PC-3 (cell line): ENCODE measurements around the gene POLR2H. TPM values are rescaled to one million over a fixed set of nuclear protein-coding genes. Genes with fewer than 3 reads are reported as not detected.

Experiments
- ATAC-seq: fragments of 200-7000 bp; cut with Tn5 transposase; 2 replicates; pipeline ENCODE4 v1.9.1; 2020; ENCODE audit warnings: mild to moderate bottlenecking, moderate library complexity
- BruUV-seq: library from RNA; stranded (reverse); fragments of 400-500 nt; replicated peaks from 2 replicates; lab custom pipeline; 2021; lab: Mats Ljungman, UMichigan
- CTCF ChIA-PET: fragments of 300-600 bp; sonication (Branson Sonifier 250); formaldehyde crosslinking; loops from one replicate; lab custom pipeline; 2022; ENCODE audit warnings: antibody characterized with exemption; lab: Charles Lee
- POLR2A ChIA-PET: fragments of 300-600 bp; sonication (Branson Sonifier 250); formaldehyde crosslinking; loops from one replicate; lab custom pipeline; 2022; ENCODE audit warnings: antibody characterized with exemption; ENCODE audit not compliant: unreplicated experiment; lab: Charles Lee
- DNase-seq: peaks from one replicate; pipeline ENCODE4 v3.0.0-alpha.2; 2015
- H2AFZ ChIP-seq: fragments of 300-600 bp; sonication (generic); 2 replicates; pipeline ENCODE4 v1.6.0; 2016; ENCODE audit warnings: antibody characterized with exemption, low read length
- H3F3A ChIP-seq: fragments of 300-600 bp; sonication (generic); one replicate; pipeline ENCODE4 v1.6.0; 2017; ENCODE audit warnings: antibody characterized with exemption, low read length, control low read depth, mild to moderate bottlenecking; ENCODE audit not compliant: unreplicated experiment
- H3K27ac ChIP-seq: fragments of 300-600 bp; sonication (generic); 2 replicates; pipeline ENCODE4 v1.5.1; 2016; ENCODE audit warnings: mild to moderate bottlenecking, low read length
- H3K27me3 ChIP-seq: fragments of 300-600 bp; sonication (generic); 2 replicates; pipeline ENCODE4 v1.6.1; 2016; ENCODE audit warnings: low read length, mixed read lengths
- H3K36me3 ChIP-seq: fragments of 300-600 bp; sonication (generic); 2 replicates; pipeline ENCODE4 v1.6.1; 2016; ENCODE audit warnings: low read depth, mixed run types, low read length, mixed read lengths
- H3K4me1 ChIP-seq: fragments of 300-600 bp; sonication (generic); 2 replicates; pipeline ENCODE4 v1.5.1; 2016; ENCODE audit warnings: low read length; ENCODE audit not compliant: insufficient read depth
- H3K4me2 ChIP-seq: fragments of 300-600 bp; sonication (generic); 2 replicates; pipeline ENCODE4 v1.6.0; 2016; ENCODE audit warnings: low read length
- H3K4me3 ChIP-seq: fragments of 300-600 bp; sonication (generic); 2 replicates; pipeline ENCODE4 v1.5.1; 2016; ENCODE audit warnings: mild to moderate bottlenecking, low read length, mixed read lengths
- H3K79me2 ChIP-seq: fragments of 300-600 bp; sonication (generic); 2 replicates; pipeline ENCODE4 v1.6.1; 2017; ENCODE audit warnings: low read length, mixed read lengths
- H3K9ac ChIP-seq: fragments of 300-600 bp; sonication (generic); 2 replicates; pipeline ENCODE4 v1.6.0; 2016; ENCODE audit warnings: mild to moderate bottlenecking, low read length
- H3K9me2 ChIP-seq: fragments of 300-600 bp; sonication (generic); replicated peaks from 2 replicates; pipeline ENCODE4 v1.6.1; 2016; ENCODE audit warnings: mixed run types, low read length, mixed read lengths
- H3K9me3 ChIP-seq: fragments of 300-600 bp; sonication (generic); 2 replicates; pipeline ENCODE4 v1.6.1; 2016; ENCODE audit warnings: low read length, mixed read lengths
- H4K20me1 ChIP-seq: fragments of 300-600 bp; sonication (generic); 2 replicates; pipeline ENCODE4 v1.6.1; 2016; ENCODE audit warnings: low read length, mixed read lengths
- CTCF ChIP-seq: fragments of 300-600 bp; sonication (generic); conservative IDR thresholded peaks from 2 replicates; pipeline ENCODE4 v1.5.1; 2017; ENCODE audit warnings: antibody characterized with exemption, low read depth, mild to moderate bottlenecking, low read length
- EZH2 ChIP-seq: fragments of 300-600 bp; sonication (generic); IDR thresholded peaks from one replicate; pipeline ENCODE4 v1.6.1; 2017; ENCODE audit warnings: antibody characterized with exemption, mild to moderate bottlenecking, low read length; ENCODE audit not compliant: unreplicated experiment
- EZH2phosphoT487 ChIP-seq: fragments of 300-600 bp; sonication (generic); IDR thresholded peaks from 2 replicates; pipeline ENCODE4 v1.6.1; 2018; ENCODE audit warnings: mild to moderate bottlenecking, antibody characterized with exemption, low read length, borderline replicate concordance
- intact Hi-C: fragments of 100-400 bp; cut with micrococcal nuclease; formaldehyde crosslinking; loops from 2 replicates; pipeline ENCODE4 v1.9.0; 2023
- total RNA-seq: library from RNA; depleted of rRNA; stranded (reverse); fragments of >200 nt; gene quantifications from 2 replicates; pipeline ENCODE4 v1.2.3, GENCODE V29; 2014

Gene POLR2H
- total RNA-seq, 1 experiment from 2014 or later: 193 TPM

- CTCF ChIA-PET: no interaction called here
- Histone ChIP-seq H3K4me2 (peak overlapping the region; percentile 96), H3K79me2 (peaks cover 52% of the 10 kb centered on the region), H3K27me3 (no peaks in the 10 kb centered on the region), H3K9ac (peak overlapping the region; percentile 100), H3K9me3 (no peaks in the 10 kb centered on the region), H3K27ac (peak overlapping the region; percentile 90), H3K4me3 (peak overlapping the region; percentile 100), H3K9me2 (no peaks in the 10 kb centered on the region), H3K36me3 (peaks cover 25% of the 10 kb centered on the region), H2AFZ (no peak overlapping the region), H3F3A (peaks cover 8% of the 10 kb centered on the region), H3K4me1 (peaks cover 36% of the 10 kb centered on the region), H4K20me1 (peaks cover 46% of the 10 kb centered on the region)
- TF ChIP-seq CTCF (no peak), EZH2phosphoT487 (no peak), EZH2 (no peak)
- ATAC-seq (peak; percentile 44), DNase-seq (peak; percentile 61)
- intact Hi-C loops: loop anchor here (1.0 to 5.0 kb wide), 3 partner anchors 16 to 32 kb away; partner anchors contain the start of gene PSMD2
- POLR2A ChIA-PET: interaction anchor here (0.5 kb wide), 1 partner anchor 36 kb away, joined by 19 read pairs; no protein-coding TSS in a partner anchor
- BruUV-seq: no TSS peak
These were observed 46.6 kb upstream of the POLR2H start for GRCh38 chr3:184314700-184315542.

GRCh38 chr3:184315543-184315867, 46.0 kb upstream of the POLR2H start:
- Histone ChIP-seq H3F3A (peaks cover 8% of the 10 kb centered on the region), H3K4me2 (peak overlapping the region; percentile 96), H3K36me3 (peaks cover 29% of the 10 kb centered on the region), H4K20me1 (peaks cover 51% of the 10 kb centered on the region), H3K4me3 (peak overlapping the region; percentile 100), H3K27me3 (no peaks in the 10 kb centered on the region), H3K79me2 (peaks cover 57% of the 10 kb centered on the region), H2AFZ (no peak overlapping the region), H3K9ac (peak overlapping the region; percentile 100), H3K9me3 (no peaks in the 10 kb centered on the region), H3K4me1 (peaks cover 41% of the 10 kb centered on the region), H3K27ac (peak overlapping the region; percentile 90), H3K9me2 (no peaks in the 10 kb centered on the region)
- no peak for DNase-seq
- TSS peak; percentile 40 for BruUV-seq
- CTCF ChIA-PET: no interaction called here
- TF ChIP-seq EZH2phosphoT487 (no peak), CTCF (no peak), EZH2 (no peak)
- intact Hi-C loops: loop anchor here (2.0 kb wide), 1 partner anchor 19 kb away; no protein-coding TSS in a partner anchor
- no peak for ATAC-seq
- POLR2A ChIA-PET: interaction anchor here (0.5 kb wide), 1 partner anchor 36 kb away, joined by 19 read pairs; no protein-coding TSS in a partner anchor
